Suprapubic skin (tissue), 4 donors: Measurements from ENCODE around the gene RSPO4.

Experiments
- POLR2A ChIP-seq, 2 donors: fragments of 450-650 bp; IDR thresholded peaks; one replicate each; pipeline ENCODE4 v1.6.1; 2017; ENCODE audit warnings: antibody characterized with exemption in 2 of 2, mild to moderate bottlenecking in 2 of 2, moderate library complexity in 2 of 2
- POLR2AphosphoS5 ChIP-seq, 3 donors: sonication (generic); formaldehyde crosslinking; IDR thresholded peaks; one replicate each; pipeline ENCODE4 v1.6.1; 2017; ENCODE audit warnings: antibody characterized with exemption in 3 of 3
- TF ChIP-seq, protein P1 (sequence below), 2 donors: fragments of 200-600 bp in 1 of 2; fragments of 450-650 bp in 1 of 2; sonication (generic) in 1 of 2; IDR thresholded peaks; one replicate each; pipeline ENCODE4 v1.5.1; 2016 to 2019; ENCODE audit warnings: antibody characterized with exemption in 2 of 2, mild to moderate bottlenecking in 1 of 2, moderate library complexity in 1 of 2

GRCh38 chr20:982754-983153 lies 19.4 kb downstream of the RSPO4 start:
- TF ChIP-seq, protein P1, sequence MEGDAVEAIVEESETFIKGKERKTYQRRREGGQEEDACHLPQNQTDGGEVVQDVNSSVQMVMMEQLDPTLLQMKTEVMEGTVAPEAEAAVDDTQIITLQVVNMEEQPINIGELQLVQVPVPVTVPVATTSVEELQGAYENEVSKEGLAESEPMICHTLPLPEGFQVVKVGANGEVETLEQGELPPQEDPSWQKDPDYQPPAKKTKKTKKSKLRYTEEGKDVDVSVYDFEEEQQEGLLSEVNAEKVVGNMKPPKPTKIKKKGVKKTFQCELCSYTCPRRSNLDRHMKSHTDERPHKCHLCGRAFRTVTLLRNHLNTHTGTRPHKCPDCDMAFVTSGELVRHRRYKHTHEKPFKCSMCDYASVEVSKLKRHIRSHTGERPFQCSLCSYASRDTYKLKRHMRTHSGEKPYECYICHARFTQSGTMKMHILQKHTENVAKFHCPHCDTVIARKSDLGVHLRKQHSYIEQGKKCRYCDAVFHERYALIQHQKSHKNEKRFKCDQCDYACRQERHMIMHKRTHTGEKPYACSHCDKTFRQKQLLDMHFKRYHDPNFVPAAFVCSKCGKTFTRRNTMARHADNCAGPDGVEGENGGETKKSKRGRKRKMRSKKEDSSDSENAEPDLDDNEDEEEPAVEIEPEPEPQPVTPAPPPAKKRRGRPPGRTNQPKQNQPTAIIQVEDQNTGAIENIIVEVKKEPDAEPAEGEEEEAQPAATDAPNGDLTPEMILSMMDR (IDR thresholded peaks at IDR 0.05) = no peak
- TF ChIP-seq POLR2A (IDR thresholded peaks at IDR 0.05) (no peak), POLR2AphosphoS5 (IDR thresholded peaks at IDR 0.05) (no peak)
